HG02970 (cell line): ENCODE data around the gene DUT.

Experiments used
- ATAC-seq: cut with Tn5 transposase; IDR thresholded peaks from one replicate; pipeline ENCODE4 v1.9.1; 2021; ENCODE audit warnings: mild to moderate bottlenecking, moderate library complexity, moderate number of reproducible peaks; ENCODE audit not compliant: unreplicated experiment, low FRiP score

DUT gene

DNA sequence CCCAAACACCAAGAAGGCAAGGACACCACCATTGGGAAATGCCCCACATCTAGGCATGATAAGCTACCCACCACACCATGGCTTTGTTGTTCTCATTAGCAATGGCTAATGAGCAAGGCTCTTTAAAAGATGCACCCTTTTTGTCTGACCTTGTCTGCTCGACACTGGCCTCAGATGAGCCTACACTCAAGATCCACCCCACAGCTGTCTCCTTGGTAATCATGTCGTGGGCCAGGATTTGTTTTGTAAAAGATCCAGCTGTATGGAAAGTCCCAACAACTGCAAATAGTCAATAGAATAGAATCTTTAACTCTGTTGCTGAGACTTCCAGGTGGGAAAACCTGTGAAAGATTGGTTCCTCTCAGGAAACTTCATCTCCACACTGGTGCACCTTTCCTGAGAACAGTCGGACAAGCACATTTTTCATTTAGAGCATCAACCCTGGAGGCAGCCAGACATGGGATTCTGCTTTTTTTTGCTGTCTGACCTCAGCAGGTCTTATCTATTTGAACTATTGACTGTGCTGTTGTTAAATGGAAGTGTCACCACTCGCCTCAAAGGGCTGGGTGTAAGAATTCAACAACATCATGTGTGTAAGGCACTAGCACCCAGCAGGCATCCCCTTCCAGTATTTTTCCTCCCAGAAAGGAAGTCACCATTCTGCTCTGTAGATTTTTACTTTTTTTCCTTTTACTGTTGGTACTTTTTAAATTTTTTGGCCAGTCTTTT lies 35.5 kb downstream of the DUT start:
- ATAC-seq: no peak

DNA sequence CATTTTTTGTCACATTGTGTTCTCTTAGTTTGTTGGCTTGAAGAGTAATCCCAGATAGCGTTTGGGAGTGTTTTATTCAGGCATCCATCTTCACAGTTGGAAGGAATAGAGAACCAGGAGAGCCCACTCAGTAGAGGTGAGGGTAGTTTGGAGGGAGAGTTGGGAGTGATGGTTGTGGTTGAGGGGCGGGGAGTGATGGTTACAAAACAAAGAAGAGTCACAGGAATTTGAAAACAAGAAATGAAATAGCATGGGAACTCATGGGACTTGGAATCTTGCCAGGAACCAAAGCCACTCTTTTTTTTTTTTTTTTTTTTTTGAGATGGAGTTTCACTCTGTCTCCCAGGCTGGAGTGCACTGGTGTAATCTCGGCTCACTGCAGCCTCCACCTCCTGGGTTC lies 36.3 kb downstream of the DUT start:
- ATAC-seq: no peak

DNA sequence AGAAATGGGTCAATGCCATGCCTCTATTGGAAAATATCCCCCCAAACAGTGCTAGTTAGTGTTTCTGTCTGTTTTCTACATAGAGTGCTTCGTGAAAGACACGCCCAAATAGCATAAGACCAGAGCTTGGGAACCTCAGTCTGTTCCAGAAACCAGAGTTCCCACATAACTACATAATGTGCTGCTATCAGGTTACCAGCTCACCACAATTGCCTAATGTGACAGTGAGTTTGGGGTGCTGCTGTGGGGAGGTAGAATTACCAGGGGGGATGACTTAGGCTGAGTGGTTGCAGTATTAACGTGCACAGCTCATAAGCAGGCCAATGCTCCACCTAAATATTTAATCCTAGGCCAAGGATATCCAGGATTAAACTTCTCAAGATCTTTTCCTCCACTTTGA lies 39.2 kb downstream of the DUT start:
- no peak for ATAC-seq

DNA sequence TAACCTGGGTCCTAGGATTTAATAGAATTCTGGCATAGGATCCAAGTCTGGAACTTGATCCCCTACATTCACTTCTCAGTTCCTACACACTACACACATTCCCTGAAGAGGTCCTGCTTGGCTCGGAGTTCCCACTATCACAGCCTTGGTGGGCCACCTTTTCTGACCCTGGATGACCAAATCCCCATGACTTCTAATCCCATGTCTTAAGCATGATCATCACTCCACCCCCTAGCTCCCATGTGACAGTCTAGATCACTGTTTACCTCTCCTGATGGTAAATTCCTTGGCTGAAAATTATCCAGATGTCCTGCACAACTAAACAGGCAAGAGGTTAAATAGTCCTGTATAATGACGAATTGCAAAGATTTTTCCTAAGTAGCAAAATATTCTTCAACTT lies 40.3 kb downstream of the DUT start:
- ATAC-seq: no peak

DNA sequence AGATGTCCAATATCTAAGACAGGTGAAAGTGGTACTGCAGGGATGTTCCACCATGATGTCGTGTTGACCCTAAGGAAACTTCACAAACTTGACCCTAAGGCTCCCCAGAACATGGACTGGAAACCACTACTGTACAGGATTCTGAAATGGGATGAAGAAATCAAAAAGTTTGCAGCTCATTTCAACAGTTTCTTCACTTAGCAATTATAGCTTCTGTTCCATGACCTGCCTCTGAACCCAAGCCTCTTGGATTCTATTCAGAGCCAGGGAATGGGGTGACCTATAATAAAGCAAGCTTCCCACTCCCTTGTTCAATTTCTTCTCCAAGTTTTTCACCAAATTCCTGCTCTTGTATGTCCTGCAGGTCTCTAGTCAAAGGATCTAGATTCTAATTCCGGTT lies 40.7 kb downstream of the DUT start:
- no peak for ATAC-seq

DNA sequence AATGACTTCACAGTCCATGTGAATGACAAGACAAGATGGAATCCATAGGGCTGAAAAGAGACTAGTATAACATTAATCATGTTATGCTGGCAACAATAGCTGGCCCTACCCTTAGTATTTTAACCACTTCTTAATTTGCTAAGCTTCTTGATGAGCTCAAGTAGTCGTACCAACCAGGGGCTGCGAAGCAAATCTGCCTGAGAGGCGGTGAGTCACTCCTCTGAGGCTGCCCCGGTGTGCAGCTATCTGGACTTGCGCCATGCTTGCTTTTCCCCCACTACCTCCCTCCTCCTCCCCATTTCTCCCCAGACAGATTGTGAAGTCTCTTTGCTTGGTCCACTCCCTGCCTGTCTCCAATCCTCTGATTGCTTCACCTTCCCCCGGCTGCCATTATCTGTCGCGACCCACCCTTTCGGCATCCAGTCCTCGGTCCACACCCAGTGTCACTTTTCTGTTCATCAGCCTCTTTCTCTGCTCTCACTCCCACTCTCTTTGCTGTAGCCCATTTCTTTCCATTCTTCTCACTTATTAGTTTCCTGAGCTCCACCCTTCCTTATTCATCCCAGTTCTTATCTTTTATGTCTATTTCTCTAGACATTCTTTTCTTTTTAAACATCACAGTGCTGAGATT lies 42.7 kb downstream of the DUT start:
- ATAC-seq: no peak

DNA sequence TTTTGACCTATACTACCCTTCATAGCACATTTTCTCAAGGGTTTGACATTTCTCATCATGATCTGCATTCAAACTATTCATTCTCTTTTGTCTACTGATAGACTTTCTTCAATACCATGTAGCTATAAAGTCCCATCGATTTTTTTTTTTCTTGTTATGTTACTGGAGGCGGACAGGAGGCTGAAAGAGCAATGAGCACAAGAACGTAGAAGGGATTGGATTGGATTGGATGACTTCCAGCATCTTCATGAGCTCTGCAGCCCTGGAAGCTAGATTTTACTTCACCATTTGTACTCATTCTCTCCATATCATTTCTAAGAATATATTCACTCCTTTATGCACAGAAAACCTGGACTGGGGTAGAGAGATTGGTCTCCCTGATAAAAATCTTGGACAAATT lies 43.2 kb downstream of the DUT start:
- no peak for ATAC-seq

DNA sequence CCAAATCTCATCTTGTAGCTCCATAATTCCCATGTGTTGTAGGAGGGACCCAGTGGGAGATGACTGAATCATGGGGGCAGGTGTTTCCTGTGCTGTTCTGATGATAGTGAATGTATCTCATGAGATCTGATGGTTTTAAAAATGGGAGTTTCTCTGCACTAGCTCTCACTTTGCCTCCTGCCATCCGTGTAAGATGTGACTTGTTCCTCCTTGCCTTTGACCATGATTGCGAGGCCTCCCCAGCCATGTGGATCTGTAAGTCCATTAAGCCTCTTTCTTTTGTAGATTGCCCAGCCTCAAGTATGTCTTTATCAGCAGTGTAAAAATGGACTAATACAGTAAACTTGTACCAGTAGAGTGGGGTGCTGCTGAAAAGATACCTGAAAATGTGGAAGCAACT lies 44.5 kb downstream of the DUT start:
- ATAC-seq: no peak

DNA sequence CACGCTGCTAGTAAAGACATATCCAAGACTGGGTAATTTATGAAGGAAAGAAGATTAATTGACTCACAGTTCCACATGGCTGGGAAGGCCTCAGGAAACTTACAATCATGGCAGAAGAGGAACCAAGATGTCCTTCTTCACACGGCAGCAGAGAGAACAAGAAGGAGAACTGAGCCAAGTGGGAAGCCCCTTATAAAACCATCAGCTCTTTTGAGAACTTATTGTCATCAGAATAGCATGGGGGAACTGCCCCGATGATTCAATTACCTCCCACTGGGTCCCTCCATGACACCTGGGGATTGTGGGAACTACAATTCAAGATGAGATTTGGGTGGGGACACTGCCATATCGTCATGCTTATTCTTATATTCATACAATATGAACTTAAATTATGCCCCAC lies 49.0 kb downstream of the DUT start:
- no peak for ATAC-seq

DNA sequence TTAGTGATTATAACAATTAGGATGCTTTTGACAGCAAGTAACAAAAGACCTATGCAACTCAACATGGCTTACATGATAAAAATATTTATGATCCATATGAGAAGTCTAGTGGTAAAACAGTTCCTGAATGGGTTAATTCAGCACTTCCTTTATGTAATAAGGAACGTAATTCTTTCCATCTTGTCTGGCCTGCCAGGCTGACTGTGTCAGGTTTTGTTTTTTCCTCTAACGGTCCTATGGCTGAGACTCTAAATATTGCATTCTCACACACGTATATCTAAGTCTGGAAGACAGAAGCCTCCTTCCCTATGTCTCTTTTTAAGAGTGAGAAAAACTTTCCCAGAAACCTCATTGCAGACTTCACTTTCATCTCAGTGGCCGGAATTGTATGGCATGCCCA lies 50.6 kb downstream of the DUT start:
- no peak for ATAC-seq

DNA sequence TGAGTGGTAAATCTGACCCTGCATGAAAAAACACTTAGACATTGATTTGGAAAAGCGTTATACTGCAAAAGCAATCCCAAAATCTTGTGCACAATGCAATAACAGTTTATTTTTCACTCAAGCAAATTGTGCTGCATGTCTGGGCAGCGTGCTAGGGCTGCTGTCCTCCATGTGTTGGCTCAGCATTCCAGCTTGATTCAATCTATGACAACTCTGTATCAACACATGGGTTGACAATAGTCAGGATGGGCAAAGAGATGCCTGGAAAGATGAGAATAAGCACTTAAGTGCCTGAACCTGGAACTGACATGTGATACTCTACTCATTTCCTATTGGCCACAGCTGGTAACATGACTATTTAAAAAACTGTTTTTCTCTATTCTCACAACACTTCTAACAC lies 51.8 kb downstream of the DUT start:
- ATAC-seq: no peak

DNA sequence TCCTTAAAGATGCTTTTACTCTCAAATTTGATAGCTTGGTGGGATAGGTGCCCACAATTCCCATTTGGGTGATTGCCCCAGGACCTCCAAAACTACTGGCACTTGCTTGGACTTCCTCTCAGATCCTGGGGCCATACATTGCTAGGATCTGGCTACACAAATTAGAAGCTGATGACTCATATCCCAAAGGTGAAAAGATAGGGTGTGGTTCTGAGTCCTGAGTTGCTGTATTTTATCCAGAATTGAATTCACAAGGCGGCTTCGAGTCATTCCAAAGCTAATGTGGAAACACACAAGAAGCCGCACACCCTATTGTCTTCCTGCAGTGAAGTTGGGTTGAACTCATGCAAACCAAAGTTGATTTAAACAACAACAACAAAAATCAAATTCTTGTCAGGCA lies 53.4 kb downstream of the DUT start:
- ATAC-seq: no peak

DNA sequence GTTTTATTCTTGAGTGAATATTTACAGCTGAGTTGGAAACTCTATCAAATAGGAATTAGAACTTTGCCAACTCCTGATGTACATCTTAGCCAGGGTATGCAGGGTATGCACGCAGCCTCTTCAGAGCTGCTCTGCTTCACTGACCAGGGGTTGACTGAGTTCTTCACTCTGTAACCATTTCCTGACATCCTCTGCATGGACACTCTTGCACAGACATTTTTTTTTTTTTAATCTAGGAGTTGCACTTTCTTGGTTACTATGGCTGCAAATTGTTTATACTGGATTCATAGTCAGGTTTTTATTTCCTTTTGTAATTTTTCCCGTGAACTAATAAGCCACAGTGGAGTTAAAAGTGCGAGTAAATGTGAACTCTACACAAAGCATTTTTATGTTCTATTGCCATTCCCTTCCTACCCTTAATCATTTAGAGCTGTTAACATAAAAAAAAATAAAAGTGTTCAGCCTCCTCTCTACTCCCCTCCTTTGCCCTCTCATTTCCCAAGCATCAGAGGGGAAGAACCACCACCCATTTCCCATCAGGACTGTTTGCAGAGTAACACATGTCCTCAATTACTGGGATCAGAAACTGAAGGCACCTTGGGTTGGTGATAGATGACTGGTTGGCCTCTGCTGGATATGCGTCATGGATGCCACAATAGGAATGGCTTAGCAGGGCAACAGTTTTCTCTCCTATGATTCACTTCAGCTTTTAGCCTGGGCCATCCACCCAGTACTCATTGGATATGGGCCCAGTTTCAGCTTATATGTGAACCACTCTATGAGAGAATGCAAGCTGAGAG lies 54.0 kb downstream of the DUT start:
- no peak for ATAC-seq

DNA sequence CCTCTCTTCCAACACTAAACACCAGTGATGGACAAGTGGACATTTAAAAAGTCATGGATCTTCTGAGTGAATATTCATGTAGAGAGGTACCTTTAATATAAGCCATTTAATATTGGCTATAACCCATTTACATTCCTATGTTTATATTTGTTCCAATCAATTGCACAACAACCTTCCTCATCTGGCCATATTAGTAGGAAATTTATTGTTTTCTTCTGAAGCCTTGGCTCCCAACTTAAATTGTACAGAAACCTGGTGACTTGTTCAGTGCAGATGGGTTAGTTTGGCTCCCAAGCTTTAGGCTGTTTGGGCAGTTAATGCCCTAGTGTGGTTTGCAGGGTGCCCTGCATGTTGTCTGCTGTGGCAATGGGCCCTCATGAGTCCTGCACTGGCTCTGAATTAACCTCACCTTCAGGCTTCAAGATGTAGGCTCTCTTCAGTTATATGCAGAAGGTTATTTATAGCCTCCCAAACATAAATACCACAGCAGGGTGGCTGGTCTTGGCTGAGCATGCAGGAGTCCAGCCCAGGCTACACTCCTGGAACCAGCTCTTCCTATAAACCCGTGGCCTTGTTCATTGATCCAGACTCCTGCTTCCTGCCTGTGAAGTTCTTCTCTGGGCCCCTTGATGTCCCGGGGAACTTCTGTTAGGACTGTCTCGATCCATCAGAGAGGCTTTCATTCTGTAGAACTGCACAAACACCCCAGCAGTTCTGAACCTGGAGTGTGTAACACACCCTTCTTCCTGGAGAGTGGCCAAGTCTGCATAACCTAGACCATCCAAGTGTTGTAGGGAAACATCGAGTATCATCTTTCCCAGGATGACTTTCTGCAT lies 57.0 kb downstream of the DUT start:
- no peak for ATAC-seq

DNA sequence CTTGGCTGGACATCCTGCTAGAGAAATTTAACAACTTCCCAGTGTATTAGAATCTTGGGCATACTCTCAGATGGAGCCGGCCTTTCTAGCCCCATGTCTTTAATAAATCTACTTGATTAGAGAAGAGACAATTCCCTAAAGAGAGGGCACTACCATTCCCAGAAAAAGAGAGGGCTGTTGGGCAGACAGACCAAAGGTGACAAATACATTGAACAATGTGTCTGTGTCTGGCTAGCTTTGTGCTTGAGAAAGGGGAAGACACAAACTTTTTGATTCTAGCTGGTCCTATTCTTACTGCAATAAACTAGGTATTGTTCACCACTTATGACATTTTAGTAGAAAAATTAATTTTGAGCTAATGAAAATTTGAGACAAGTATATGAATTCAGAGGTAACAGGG lies 57.7 kb downstream of the DUT start:
- ATAC-seq: no peak

DNA sequence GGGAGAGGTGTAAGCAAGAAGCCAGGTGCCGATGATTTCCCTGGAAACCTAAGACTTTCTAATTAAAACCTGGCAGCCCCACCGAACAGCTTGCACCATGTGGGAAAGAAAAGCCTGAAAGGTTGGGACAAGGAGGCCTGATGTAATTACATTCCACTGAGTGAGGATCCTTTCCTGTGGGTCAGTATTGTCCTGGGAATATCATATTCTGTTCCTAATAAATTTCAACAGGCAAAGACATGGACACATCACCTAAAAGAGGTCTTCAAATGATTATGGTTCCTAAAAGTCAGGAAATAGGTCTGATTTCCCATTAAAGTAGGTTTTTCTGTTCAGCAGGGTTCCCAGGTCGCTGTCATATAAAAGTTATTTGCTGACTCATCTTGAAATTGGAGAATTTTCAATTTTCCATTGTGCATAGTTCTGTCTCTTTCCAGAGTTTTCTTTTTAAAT lies 58.5 kb downstream of the DUT start:
- ATAC-seq: no peak

DNA sequence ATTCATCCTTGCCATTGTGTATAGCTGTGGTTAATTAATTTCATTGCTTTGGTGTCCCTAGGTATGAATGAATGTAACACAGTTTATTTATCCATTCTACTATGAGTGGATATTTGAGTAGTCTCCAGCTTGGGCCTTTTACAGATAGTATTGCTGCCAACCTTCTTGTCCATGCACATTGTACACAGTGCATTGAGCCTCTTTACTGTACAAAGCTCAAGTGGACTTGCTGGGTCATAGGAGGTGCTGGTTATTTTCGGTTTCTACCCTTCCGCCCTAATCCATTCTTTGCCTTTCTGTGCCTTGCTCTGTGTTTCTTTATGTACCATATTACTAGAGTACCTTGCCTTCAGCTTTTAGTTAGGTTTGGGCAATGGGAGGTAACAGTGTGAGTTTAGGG lies 60.7 kb downstream of the DUT start:
- no peak for ATAC-seq

DNA sequence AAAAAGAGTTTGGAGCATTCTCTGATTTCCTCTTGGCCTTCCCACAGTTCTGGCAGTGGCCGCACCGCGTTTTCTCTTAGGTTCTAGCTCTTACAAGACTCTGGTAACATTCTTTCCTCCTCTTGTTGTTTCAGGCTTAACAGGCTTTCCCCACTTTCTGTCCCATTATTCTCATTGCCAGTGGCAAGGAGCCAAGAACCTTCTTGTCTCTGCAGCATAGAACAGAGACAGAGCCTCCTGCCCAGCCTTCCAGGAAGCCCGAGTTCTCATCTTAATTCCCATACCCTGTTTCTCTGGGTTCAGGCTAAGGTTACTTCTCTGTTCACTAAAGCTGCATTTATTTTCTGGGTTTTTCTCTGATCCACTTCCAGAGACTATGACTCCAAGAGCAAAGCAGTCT lies 61.1 kb downstream of the DUT start:
- ATAC-seq: no peak
